ENCODE data around the gene ADD3. TPM values are rescaled to one million over a fixed set of nuclear protein-coding genes. Genes with fewer than 3 reads are reported as not detected.

ADD3 gene
- total and polyA plus RNA-seq, 5 donors = 47.4 to 146 (median 122) TPM

- 83% methylated on average over 10 of the region's 10 CpGs for WGBS
- no peak for DNase-seq
- Histone ChIP-seq H3K4me3 (ENCODE audit: low read length) (no peak overlapping the region), H3K4me1 (ENCODE audit: control insufficient read depth, insufficient read depth, low read length) (peaks cover 2% of the 10 kb centered on the region), H3K9me3 (ENCODE audit: control insufficient read depth, low read length) (no peaks in the 10 kb centered on the region), H3K27ac (ENCODE audit: low read length) (no peak overlapping the region), H3K27me3 (ENCODE audit: control insufficient read depth, insufficient read depth) (no peaks in the 10 kb centered on the region)
- intact Hi-C loops (cut with DNase I) = no loop called here
- ATAC-seq = no peak
Measured at GRCh38 chr10:110181451-110181850, 173.7 kb downstream of the ADD3 start.

- H3K9me3 ChIP-seq (ENCODE audit: control insufficient read depth, low read length) = no peaks in the 10 kb centered on the region
- WGBS = 94% methylated on average over 5 of the region's 5 CpGs
- H3K27me3 ChIP-seq (ENCODE audit: control insufficient read depth, insufficient read depth) = no peaks in the 10 kb centered on the region
- no peak for DNase-seq
- peaks cover 2% of the 10 kb centered on the region for H3K4me1 ChIP-seq (ENCODE audit: control insufficient read depth, insufficient read depth, low read length)
- intact Hi-C loops (cut with DNase I) = no loop called here
- H3K27ac ChIP-seq (ENCODE audit: low read length) = no peak overlapping the region
- no peak for ATAC-seq
- H3K4me3 ChIP-seq (ENCODE audit: low read length) = no peak overlapping the region
Measured at GRCh38 chr10:110181911-110182310, 174.1 kb downstream of the ADD3 start.

GRCh38 chr10:110184398-110184797, 176.6 kb downstream of the ADD3 start:
- no peak for ATAC-seq
- no peaks in the 10 kb centered on the region for H3K27me3 ChIP-seq (ENCODE audit: control insufficient read depth, insufficient read depth)
- no peak for DNase-seq
- H3K4me1 ChIP-seq (ENCODE audit: control insufficient read depth, insufficient read depth, low read length) = peaks cover 2% of the 10 kb centered on the region
- H3K4me3 ChIP-seq (ENCODE audit: low read length) = no peak overlapping the region
- no peaks in the 10 kb centered on the region for H3K9me3 ChIP-seq (ENCODE audit: control insufficient read depth, low read length)
- intact Hi-C loops (cut with DNase I) = no loop called here
- H3K27ac ChIP-seq (ENCODE audit: low read length) = no peak overlapping the region
- 70% methylated on average over 6 of the region's 6 CpGs for WGBS

Other genes with a start within 250 kb of the ADD3 start
- 10 to 100 TPM; 36.9 to 47.4 (median 39.1) TPM for gene XPNPEP1, start 84.5 kb upstream of the ADD3 start, total RNA-seq
- gene XPNPEP1, start 84.5 kb upstream of the ADD3 start, polyA plus RNA-seq = 20.7 TPM
- gene MXI1, start 199.6 kb downstream of the ADD3 start, total RNA-seq = 10 to 100 TPM; 57.5 to 91.3 (median 62.4) TPM
- gene MXI1, start 199.6 kb downstream of the ADD3 start, polyA plus RNA-seq = 35.5 TPM